ENCODE data around the gene ATRAID. TPM values are rescaled to one million over a fixed set of nuclear protein-coding genes. Genes with fewer than 3 reads are reported as not detected.

ATRAID gene
- total RNA-seq, 4 donors from 2014 or later = 88.3 to 121 (median 101) TPM

DNA sequence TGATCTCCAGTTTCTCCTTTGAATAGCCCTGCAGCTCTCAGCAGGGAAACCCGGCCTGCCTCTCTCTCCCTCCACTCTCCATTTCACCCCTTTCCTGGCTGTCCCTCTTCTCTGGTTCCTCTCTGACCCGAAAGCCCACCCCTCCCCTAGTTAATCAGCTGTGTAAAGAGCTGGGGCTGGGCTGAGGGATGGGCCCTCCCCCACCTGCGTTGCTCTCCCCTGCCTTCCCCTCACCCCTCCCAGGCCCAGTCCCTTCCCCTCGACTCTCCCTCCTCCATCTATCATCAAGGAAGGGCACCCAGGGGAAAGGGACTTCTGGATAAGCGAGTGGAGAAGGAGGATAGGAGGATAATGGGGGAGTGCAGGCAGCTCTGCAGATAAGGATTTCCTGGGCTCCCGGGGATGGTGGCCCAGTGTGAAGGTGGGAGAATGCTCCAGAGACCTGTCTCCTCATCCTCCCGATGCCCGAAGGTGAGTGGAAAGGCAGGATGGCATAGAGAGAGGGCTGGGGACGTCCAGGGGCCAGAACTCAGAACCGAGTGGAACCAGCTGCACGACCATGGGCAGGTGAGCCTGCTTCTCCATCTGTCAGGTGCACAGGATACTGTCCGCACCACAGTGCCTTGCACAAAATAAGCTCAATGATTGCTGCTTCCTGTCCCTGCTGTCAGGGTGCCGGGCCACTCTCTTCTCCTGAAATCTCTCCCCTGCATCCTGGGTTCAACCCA lies 39.0 kb downstream of the ATRAID start:
- Histone ChIP-seq H3K9me3 (no peaks in the 10 kb centered on the region), H3K27ac (no peak overlapping the region), H3K27me3 (no peaks in the 10 kb centered on the region), H3K4me3 (no peak overlapping the region), H3K36me3 (no peaks in the 10 kb centered on the region), H3K4me1 (peaks cover 0 to 5% (median 0%) of the 10 kb centered on the region in 4 donors)
- TF ChIP-seq, protein P1, sequence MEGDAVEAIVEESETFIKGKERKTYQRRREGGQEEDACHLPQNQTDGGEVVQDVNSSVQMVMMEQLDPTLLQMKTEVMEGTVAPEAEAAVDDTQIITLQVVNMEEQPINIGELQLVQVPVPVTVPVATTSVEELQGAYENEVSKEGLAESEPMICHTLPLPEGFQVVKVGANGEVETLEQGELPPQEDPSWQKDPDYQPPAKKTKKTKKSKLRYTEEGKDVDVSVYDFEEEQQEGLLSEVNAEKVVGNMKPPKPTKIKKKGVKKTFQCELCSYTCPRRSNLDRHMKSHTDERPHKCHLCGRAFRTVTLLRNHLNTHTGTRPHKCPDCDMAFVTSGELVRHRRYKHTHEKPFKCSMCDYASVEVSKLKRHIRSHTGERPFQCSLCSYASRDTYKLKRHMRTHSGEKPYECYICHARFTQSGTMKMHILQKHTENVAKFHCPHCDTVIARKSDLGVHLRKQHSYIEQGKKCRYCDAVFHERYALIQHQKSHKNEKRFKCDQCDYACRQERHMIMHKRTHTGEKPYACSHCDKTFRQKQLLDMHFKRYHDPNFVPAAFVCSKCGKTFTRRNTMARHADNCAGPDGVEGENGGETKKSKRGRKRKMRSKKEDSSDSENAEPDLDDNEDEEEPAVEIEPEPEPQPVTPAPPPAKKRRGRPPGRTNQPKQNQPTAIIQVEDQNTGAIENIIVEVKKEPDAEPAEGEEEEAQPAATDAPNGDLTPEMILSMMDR (IDR thresholded peaks at IDR 0.05) = no peak
- peak in 1 of 3 donors; percentile 19 for DNase-seq

DNA sequence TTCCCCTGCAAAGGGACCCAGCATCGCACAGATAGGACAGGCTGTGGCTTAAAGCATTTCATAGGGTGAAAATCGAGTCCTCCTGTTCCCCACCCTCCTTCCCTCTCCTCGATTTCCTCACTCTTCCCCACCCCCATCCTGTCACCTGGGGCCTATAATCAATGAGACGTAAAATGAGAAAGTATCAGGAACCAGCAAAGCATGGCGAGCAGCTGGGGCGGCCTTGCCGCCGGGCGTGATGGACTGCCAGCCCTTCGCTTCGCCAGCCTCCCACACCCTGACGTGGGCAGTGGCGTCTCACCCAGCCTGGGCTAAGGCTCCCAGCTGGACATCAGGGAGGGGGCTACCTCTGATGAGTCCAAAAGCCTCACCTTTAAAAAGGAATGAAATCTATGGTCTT lies 39.9 kb downstream of the ATRAID start:
- DNase-seq = no peak

DNA sequence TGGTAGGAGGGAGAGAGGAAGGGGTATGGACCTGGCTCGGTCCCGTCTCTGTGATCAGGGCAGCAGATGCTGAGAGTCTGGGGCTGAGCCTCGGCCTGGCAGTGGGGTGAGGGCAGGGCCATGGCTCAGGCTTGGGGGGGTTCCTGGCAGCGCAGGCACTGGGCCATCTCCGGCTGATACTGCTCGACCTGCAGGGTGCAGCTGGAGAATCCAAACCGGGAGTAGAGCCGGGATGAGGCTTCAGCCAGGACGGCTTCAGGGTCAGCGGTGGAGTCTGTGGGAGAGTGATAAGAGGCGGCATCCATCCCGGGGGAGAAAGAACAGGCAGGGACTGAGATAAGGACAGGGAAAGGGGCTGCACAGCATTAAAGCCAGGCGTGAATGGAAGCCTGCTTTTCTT lies 43.3 kb downstream of the ATRAID start:
- Histone ChIP-seq H3K27me3 (no peaks in the 10 kb centered on the region), H3K4me1 (peaks cover 0 to 3% (median 0%) of the 10 kb centered on the region in 4 donors), H3K4me3 (no peak overlapping the region), H3K9me3 (no peaks in the 10 kb centered on the region), H3K27ac (no peak overlapping the region), H3K36me3 (no peaks in the 10 kb centered on the region)
- no peak for DNase-seq
- TF ChIP-seq POLR2A (IDR thresholded peaks at IDR 0.05) = no peak

More for the DNA sequence above, 39.9 kb downstream of the ATRAID start:
- Histone ChIP-seq H3K4me1 (peaks cover 0 to 5% (median 0%) of the 10 kb centered on the region in 4 donors), H3K27me3 (no peaks in the 10 kb centered on the region), H3K4me3 (no peak overlapping the region), H3K27ac (no peak overlapping the region), H3K36me3 (no peaks in the 10 kb centered on the region), H3K9me3 (no peaks in the 10 kb centered on the region)
- TF ChIP-seq, protein P1 (IDR thresholded peaks at IDR 0.05) = no peak
- TF ChIP-seq POLR2A (IDR thresholded peaks at IDR 0.05) = no peak

DNA sequence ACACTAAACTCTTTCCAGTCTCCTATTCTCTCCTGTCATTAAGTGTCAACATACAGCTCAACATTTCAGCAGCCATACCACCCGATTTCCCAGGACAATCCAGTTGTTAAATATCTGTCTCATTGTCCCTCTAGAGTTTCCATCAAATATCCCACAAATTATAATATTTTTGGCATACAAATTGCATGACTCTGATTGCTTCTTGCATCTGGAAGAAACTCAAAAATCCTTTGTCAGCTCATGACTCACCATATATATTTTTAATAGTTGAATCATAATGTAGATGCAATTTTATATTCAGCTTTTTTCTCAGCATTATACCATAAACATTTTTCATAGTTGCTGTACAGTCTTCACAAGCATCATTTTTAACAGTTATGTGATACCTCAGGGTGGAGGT lies 43.8 kb downstream of the ATRAID start:
- Histone ChIP-seq H3K9me3 (no peaks in the 10 kb centered on the region), H3K4me1 (no peaks in the 10 kb centered on the region), H3K27ac (no peak overlapping the region), H3K27me3 (no peaks in the 10 kb centered on the region), H3K4me3 (no peak overlapping the region), H3K36me3 (no peaks in the 10 kb centered on the region)
- DNase-seq = no peak
- no peak for TF ChIP-seq POLR2A (IDR thresholded peaks at IDR 0.05)
- TF ChIP-seq, protein P1 (IDR thresholded peaks at IDR 0.05) = no peak

DNA sequence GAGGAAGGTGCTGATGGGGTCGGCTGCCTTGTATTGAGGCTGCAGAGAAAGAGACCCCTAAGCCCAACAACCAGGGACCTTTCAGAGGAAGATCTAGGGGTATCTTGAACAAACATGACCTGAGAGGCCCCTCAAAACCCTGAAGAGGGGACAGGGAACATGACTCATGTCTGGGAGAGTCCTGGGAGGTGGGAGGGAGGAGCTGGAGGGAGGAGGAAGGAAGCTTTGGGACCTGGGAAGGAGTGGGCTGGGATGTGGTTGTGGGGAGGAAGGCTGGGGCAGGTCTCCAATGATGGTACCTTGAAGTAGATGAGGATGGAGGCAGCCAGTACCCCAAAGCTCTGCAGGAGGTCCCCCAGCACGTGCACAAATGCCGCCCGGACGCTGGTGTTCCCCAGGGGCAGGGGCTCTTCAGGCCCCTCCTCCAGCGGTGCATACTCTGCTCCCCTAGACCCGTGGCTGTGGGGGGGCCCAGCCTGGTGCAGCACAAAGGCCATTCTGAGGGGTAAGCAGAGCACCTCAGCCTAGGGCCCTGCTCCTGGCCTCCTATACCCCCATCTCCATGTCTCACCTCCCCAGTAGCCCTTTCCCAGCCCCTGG lies 45.1 kb downstream of the ATRAID start:
- DNase-seq = no peak
- peaks cover 0 to 8% of the 10 kb centered on the region in 2 donors for H3K27me3 ChIP-seq
- no peak for TF ChIP-seq POLR2A (IDR thresholded peaks at IDR 0.05)
- TF ChIP-seq, protein P1 (IDR thresholded peaks at IDR 0.05) = no peak

DNA sequence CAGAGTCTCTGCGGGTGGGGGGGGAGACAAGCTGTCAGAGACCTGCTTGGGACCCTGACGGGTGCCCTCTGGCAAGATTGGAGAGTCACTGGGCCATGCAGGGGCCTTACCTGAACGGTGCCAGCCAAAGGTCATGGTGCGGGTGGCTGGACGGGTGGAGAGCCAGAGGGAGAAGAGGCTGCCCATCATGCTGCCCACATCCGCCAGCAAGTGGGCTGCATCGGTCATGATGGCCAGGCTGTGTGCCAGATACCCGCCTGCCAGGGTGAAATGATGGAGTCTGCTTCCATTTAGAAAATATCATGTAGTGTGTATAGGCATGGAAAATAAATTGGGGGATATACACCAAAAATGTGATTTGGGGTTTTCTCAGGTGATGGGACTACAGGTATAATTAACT lies 46.2 kb downstream of the ATRAID start:
- DNase-seq = no peak
- no peak for TF ChIP-seq POLR2A (IDR thresholded peaks at IDR 0.05)
- TF ChIP-seq, protein P1 (IDR thresholded peaks at IDR 0.05) = no peak
- no peaks in the 10 kb centered on the region for H3K9me3 ChIP-seq
- H3K4me3 ChIP-seq = no peak overlapping the region
- H3K27ac ChIP-seq = no peak overlapping the region
- H3K27me3 ChIP-seq = peaks cover 0 to 19% of the 10 kb centered on the region in 2 donors
- H3K36me3 ChIP-seq = no peaks in the 10 kb centered on the region
- peaks cover 0 to 14% (median 7%) of the 10 kb centered on the region in 4 donors for H3K4me1 ChIP-seq

More for the DNA sequence above, 45.1 kb downstream of the ATRAID start:
- Histone ChIP-seq H3K4me1 (peaks cover 0 to 4% (median 1%) of the 10 kb centered on the region in 4 donors), H3K36me3 (no peaks in the 10 kb centered on the region), H3K4me3 (no peak overlapping the region), H3K27ac (no peak overlapping the region), H3K9me3 (no peaks in the 10 kb centered on the region)
